ENCODE results near the gene MAP7D1. TPM values are rescaled to one million over a fixed set of nuclear protein-coding genes. Genes with fewer than 3 reads are reported as not detected.
"Not testable (repeated sequence)": the region's sequence is repeated elsewhere in the genome, so short reads cannot be mapped to it uniquely, and the experiment has no call there.

The MAP7D1 gene
- total and polyA plus RNA-seq, 10 of the 15 experiments (the other 5 are each of a cell fraction or from before 2014, with no cell fraction given), result 4.4 to 97.6 (median 24.2) TPM

- TF ChIP-seq E2F8 (IDR thresholded peaks at IDR 0.05; ENCODE audit: low read depth, partially characterized antibody), result no peak
- TF ChIP-seq HSF1 (IDR thresholded peaks at IDR 0.05; ENCODE audit: low read depth, low read length), result no peak
- TF ChIP-seq ZBED1 (IDR thresholded peaks at IDR 0.05; ENCODE audit: borderline replicate concordance), result no peak
- TF ChIP-seq BRCA1 (IDR thresholded peaks at IDR 0.05; ENCODE audit: low read depth, low read length), result no peak
- no peak for TF ChIP-seq CREM (IDR thresholded peaks at IDR 0.05; ENCODE audit: low read depth)
- TF ChIP-seq NR2C1 (IDR thresholded peaks at IDR 0.05), result no peak
- no peak for TF ChIP-seq PRDM15 (CRISPR knock-in tag; IDR thresholded peaks at IDR 0.05)
- no peak for TF ChIP-seq EP300 (IDR thresholded peaks at IDR 0.05; ENCODE audit: borderline replicate concordance in 1 of 2, control insufficient read depth in 1 of 2, low read depth in 2 of 2, low read length in 2 of 2)
Measured at GRCh38 chr1:36187800-36188593, 32.0 kb downstream of the MAP7D1 start (continued).

GRCh38 chr1:36196805-36197204, 40.8 kb downstream of the MAP7D1 start:
- not testable (repeated sequence) for FAIRE-seq
- 73% methylated on average over 12 of the region's 12 CpGs for WGBS (ENCODE audit: insufficient coverage, insufficient replicate concordance, low lambda C conversion rate, missing lambda C conversion rate)

More at GRCh38 chr1:36196805-36197204, 40.8 kb downstream of the MAP7D1 start:
- H3K36me3 ChIP-seq (ENCODE audit: control insufficient read depth in 2 of 2, insufficient read depth in 2 of 2, low read length in 1 of 2); H2AFZ ChIP-seq (ENCODE audit: control insufficient read depth, low read depth, low read length); H3K9ac ChIP-seq (ENCODE audit: control insufficient read depth, insufficient read depth, low read length); DNase-seq (ENCODE audit: low read depth, low spot score); in situ Hi-C loops (cut with MboI); POLR2A ChIA-PET; H3K4me1 ChIP-seq (ENCODE audit: control insufficient read depth, insufficient read depth, low read length); H4K20me1 ChIP-seq (ENCODE audit: control insufficient read depth, insufficient read depth); H3K27me3 ChIP-seq (replicated peaks in 1 of 2; ENCODE audit: control insufficient read depth in 2 of 2, insufficient read depth in 2 of 2, low read length in 1 of 2); H3K27ac ChIP-seq (ENCODE audit: control insufficient read depth, insufficient read depth); H3K4me3 ChIP-seq; BruUV-seq (replicated peaks); H3K4me2 ChIP-seq (ENCODE audit: control insufficient read depth, insufficient read depth); H3K79me2 ChIP-seq (ENCODE audit: control insufficient read depth, insufficient read depth, low read length); H3K9me3 ChIP-seq (replicated peaks; ENCODE audit: control insufficient read depth, insufficient read depth, low read length); intact Hi-C loops (cut with micrococcal nuclease; ENCODE audit: unreplicated experiment); ATAC-seq: not testable (repeated sequence)
- ChIA-PET RAD21 (ENCODE audit: unreplicated experiment) (interaction anchor here (2.1 kb wide), 1 partner anchor 89 kb away, joined by 6 read pairs; no protein-coding TSS in a partner anchor), CTCF (interaction anchor here (1.0 to 3.9 kb wide), 2 partner anchors 47 to 89 kb away, joined by 4 to 15 read pairs; partner anchors contain the start of gene TRAPPC3), SMC1A (ENCODE audit: uncharacterized antibody, unreplicated experiment) (interaction anchor here (0.5 to 1.7 kb wide), 4 partner anchors 9 to 89 kb away, joined by 3 to 4 read pairs (median 4); no protein-coding TSS in a partner anchor)
